Measurements from ENCODE around the gene SLFN12L.
"Not testable (repeated sequence)": the region's sequence is repeated elsewhere in the genome, so short reads cannot be mapped to it uniquely, and the experiment has no call there.

Gene SLFN12L

DNA sequence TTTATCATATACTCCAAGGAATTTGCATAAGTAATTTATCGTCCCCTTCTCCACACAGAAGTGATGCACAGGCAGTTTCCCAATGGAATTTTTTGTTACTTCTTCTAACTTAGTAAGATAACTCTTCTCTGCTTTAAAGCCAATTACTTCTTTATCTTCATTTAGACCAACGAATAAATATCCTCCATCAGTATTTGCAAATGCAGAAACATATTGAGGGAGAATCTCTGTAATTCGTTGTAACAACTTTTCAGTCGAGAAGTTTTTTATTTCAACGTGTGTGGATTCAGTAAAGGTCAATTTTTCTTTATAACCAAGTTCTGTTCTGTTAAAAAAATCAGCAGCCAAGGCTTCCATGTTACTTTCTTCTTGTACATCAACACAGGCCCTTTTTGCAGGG lies 58.2 kb downstream of the SLFN12L start:
- no peak for DNase-seq (ENCODE audit: low read depth)
- no peak for TF ChIP-seq CTCF (conservative IDR thresholded peaks at IDR 0.05; ENCODE audit: low read depth, low read length)
- H3K4me3 ChIP-seq (ENCODE audit: low read length), result no peak overlapping the region

- DNase-seq (ENCODE audit: low read depth), result no peak
- H3K4me3 ChIP-seq (ENCODE audit: low read length), result no peak overlapping the region
- TF ChIP-seq CTCF (conservative IDR thresholded peaks at IDR 0.05; ENCODE audit: low read depth, low read length), result no peak
These were observed 60.2 kb downstream of the SLFN12L start for GRCh38 chr17:35477248-35477647.

GRCh38 chr17:35476283-35476820 lies 61.1 kb downstream of the SLFN12L start:
- DNase-seq (ENCODE audit: low read depth), result no peak
- H3K4me3 ChIP-seq (ENCODE audit: low read length), result no peak overlapping the region
- no peak for TF ChIP-seq CTCF (conservative IDR thresholded peaks at IDR 0.05; ENCODE audit: low read depth, low read length)

GRCh38 chr17:35468475-35468874 lies 69.0 kb downstream of the SLFN12L start:
- DNase-seq (ENCODE audit: low read depth), result no peak
- no peak overlapping the region for H3K4me3 ChIP-seq (ENCODE audit: low read length)
- TF ChIP-seq CTCF (conservative IDR thresholded peaks at IDR 0.05; ENCODE audit: low read depth, low read length), result no peak

- no peak for DNase-seq (ENCODE audit: low read depth)
- TF ChIP-seq CTCF (conservative IDR thresholded peaks at IDR 0.05; ENCODE audit: low read depth, low read length), result no peak
- H3K4me3 ChIP-seq (ENCODE audit: low read length), result no peak overlapping the region
These were observed 69.7 kb downstream of the SLFN12L start for GRCh38 chr17:35467824-35468223.

- peak overlapping the region; percentile 15 for H3K4me3 ChIP-seq (ENCODE audit: low read length)
- DNase-seq (ENCODE audit: low read depth), result no peak
- TF ChIP-seq CTCF (conservative IDR thresholded peaks at IDR 0.05; ENCODE audit: low read depth, low read length), result no peak
These were observed 77.1 kb downstream of the SLFN12L start for GRCh38 chr17:35460354-35460851.

DNA sequence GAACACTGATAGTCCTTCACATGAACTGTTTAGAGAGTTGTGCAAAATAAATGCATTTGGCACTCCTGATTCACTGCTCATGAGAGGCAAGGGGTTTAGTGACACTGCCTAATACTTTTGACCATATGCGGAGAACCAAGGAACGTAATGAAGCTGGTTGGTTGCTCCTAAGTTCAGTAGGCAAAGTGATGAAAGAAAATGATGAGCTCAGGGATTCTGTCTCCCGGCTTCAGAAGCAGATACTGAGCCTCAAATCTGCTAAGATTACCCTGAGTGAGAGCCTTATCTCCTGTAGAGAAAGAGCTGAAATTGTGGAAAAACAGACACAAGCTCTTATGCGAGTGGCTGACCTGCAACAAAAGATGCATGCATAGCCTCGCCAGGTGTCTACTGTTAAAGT lies 83.4 kb downstream of the SLFN12L start:
- not testable (repeated sequence) for H3K4me3 ChIP-seq (ENCODE audit: low read length); DNase-seq (ENCODE audit: low read depth)
